ENCODE measurements around the gene NR6A1. TPM values are rescaled to one million over a fixed set of nuclear protein-coding genes. Genes with fewer than 3 reads are reported as not detected.

Gene NR6A1
- total and polyA plus RNA-seq, 2 of the 8 experiments (the other 6 are each of a cell fraction or from before 2014, with no cell fraction given): 93.2 to 237 TPM

- H2BK15ac ChIP-seq (ENCODE audit: low read length): no peak overlapping the region
- no peak overlapping the region for H2AFZ ChIP-seq (ENCODE audit: low read length)
- H3K4me1 ChIP-seq (replicated peaks in 1 of 4; ENCODE audit: control insufficient read depth in 3 of 4, insufficient read depth in 4 of 4, low read length in 3 of 4): peaks cover 7 to 39% (median 29%) of the 10 kb centered on the region in 4 experiments
- H3K4me3 ChIP-seq (ENCODE audit: extremely low read depth in 1 of 4, insufficient read depth in 2 of 4, low read depth in 3 of 4, low read length in 4 of 4): peak overlapping the region in 3 of 4 experiments; percentile 3 to 55 (median 28); a peak in 5 of 8 replicates
- TF ChIP-seq JUND (IDR thresholded peaks at IDR 0.05; ENCODE audit: low read length) (no peak), SP4 (IDR thresholded peaks at IDR 0.05; ENCODE audit: low read length) (0 out of 2 replicates have a peak, but pooled peaks have one; percentile 24), SRF (IDR thresholded peaks at IDR 0.05; ENCODE audit: low read depth, low read length) (no peak)
- CTCF ChIA-PET (ENCODE audit: partially characterized antibody): interaction anchor here (0.8 to 7.7 kb wide), 12 partner anchors 8 to 58 kb away, joined by 3 to 88 read pairs (median 4); no protein-coding TSS in a partner anchor
- H3K27me3 ChIP-seq (replicated peaks in 1 of 4; ENCODE audit: control insufficient read depth in 3 of 4, extremely low read depth in 1 of 4, insufficient read depth in 3 of 4, low read length in 3 of 4): no peaks in the 10 kb centered on the region
- no peak overlapping the region for H3K56ac ChIP-seq (replicated peaks; ENCODE audit: insufficient read length, low read depth, low read length)
- no peak overlapping the region; the same call in 1 of the 2 replicates for H3K18ac ChIP-seq (ENCODE audit: extremely low read depth, low read length)
- H3K23ac ChIP-seq (ENCODE audit: insufficient read length): no peak overlapping the region
- no peaks in the 10 kb centered on the region for H3K9me3 ChIP-seq (ENCODE audit: insufficient read depth in 2 of 2, low read depth in 1 of 2, low read length in 1 of 2)
- peak overlapping the region; percentile 25 for H2BK120ac ChIP-seq (replicated peaks; ENCODE audit: low read depth, low read length)
- H2BK12ac ChIP-seq (ENCODE audit: low read depth, low read length): no peak overlapping the region
- H3K9ac ChIP-seq (replicated peaks in 1 of 4; ENCODE audit: extremely low read depth in 1 of 4, low read depth in 3 of 4, low read length in 3 of 4): no peak overlapping the region
- no peaks in the 10 kb centered on the region for H4K20me1 ChIP-seq (replicated peaks in 1 of 2; ENCODE audit: control insufficient read depth in 1 of 2, insufficient read depth in 2 of 2, low read length in 2 of 2)
- H2BK20ac ChIP-seq (ENCODE audit: low read length): peak overlapping the region; percentile 27; the same call in 1 of the 2 replicates
- H2BK5ac ChIP-seq (ENCODE audit: low read depth, low read length): peak overlapping the region; percentile 68; the same call in 1 of the 2 replicates
- no peak for DNase-seq (ENCODE audit: low read depth in 1 of 2, low spot score in 2 of 2)
- H4K8ac ChIP-seq (ENCODE audit: extremely low read depth, insufficient read depth, low read length): no peak overlapping the region
- H3K27ac ChIP-seq (ENCODE audit: low read depth, low read length): peak overlapping the region; percentile 65
- POLR2A ChIA-PET (ENCODE audit: partially characterized antibody): interaction anchor here (0.6 to 2.4 kb wide), 11 partner anchors 9 to 569 kb away, joined by 3 to 11 read pairs (median 3); no protein-coding TSS in a partner anchor
- no peak overlapping the region for H2AK5ac ChIP-seq (ENCODE audit: low read depth, low read length)
- no peak for FAIRE-seq
- no peak overlapping the region for H3K4ac ChIP-seq (replicated peaks; ENCODE audit: insufficient read length, low read depth, low read length)
- no peaks in the 10 kb centered on the region; the same call in 1 of the 2 replicates for H3K23me2 ChIP-seq (ENCODE audit: low read depth, low read length)
- H4K91ac ChIP-seq (replicated peaks; ENCODE audit: insufficient read length, low read length): no peak overlapping the region
- peak overlapping the region; percentile 75 to 77 for H3K4me2 ChIP-seq (ENCODE audit: insufficient read depth in 1 of 2, low read depth in 2 of 2, low read length in 2 of 2)
- H3K79me1 ChIP-seq (ENCODE audit: low read depth, low read length): no peaks in the 10 kb centered on the region; the same call in none of the 2 replicates
- WGBS, 2 experiments (ENCODE audit: extremely low coverage in 1 of 2, insufficient coverage in 1 of 2, insufficient read length in 1 of 2, insufficient replicate concordance in 2 of 2, low coverage in 1 of 2, low lambda C conversion rate in 2 of 2, missing lambda C conversion rate in 1 of 2): 33% methylated on average over 3 of the region's 3 CpGs; no CpG with 5 or more reads in 1 of the 2 experiments
- H3K14ac ChIP-seq (ENCODE audit: insufficient read length): no peak overlapping the region
- H4K5ac ChIP-seq (ENCODE audit: insufficient read length, low read depth, low read length): peak overlapping the region; percentile 90
- H3K79me2 ChIP-seq (ENCODE audit: control insufficient read depth in 1 of 2, insufficient read depth in 2 of 2, low read length in 2 of 2): peaks cover 0 to 73% of the 10 kb centered on the region in 2 experiments; a peak in 3 of 4 replicates
- no peaks in the 10 kb centered on the region for H3K36me3 ChIP-seq (ENCODE audit: control insufficient read depth in 2 of 4, insufficient read depth in 4 of 4, low read length in 3 of 4)
Measured at GRCh38 chr9:124594673-124595072, 176.4 kb downstream of the NR6A1 start.

Measured in H1 (cell line).